Mesendoderm (in vitro differentiated cells): Measurements from ENCODE around the gene LIN7C.

Source experiments
- DNase-seq: peaks from one replicate; pipeline ENCODE4 v3.0.0; 2013
- H2AK5ac ChIP-seq: 2 replicates; pipeline ENCODE4 v1.6.1; 2013; ENCODE audit warnings: low read length, inconsistent platforms
- H2BK120ac ChIP-seq: 2 replicates; pipeline ENCODE4 v1.6.1; 2013; ENCODE audit warnings: low read depth, mild to moderate bottlenecking, low read length, moderate library complexity, mixed read lengths
- H2BK15ac ChIP-seq: replicated peaks from 2 replicates; pipeline ENCODE4 v1.6.1; 2013; ENCODE audit warnings: low read depth, mild to moderate bottlenecking, moderate library complexity
- H2BK5ac ChIP-seq: 2 replicates; pipeline ENCODE4 v1.6.1; 2013; ENCODE audit warnings: low read length, inconsistent platforms
- H3K18ac ChIP-seq: 2 replicates; pipeline ENCODE4 v1.6.1; 2013; ENCODE audit warnings: mild to moderate bottlenecking, low read length, mixed read lengths
- H3K23ac ChIP-seq: one replicate; pipeline ENCODE4 v1.6.1; 2013; ENCODE audit warnings: low read length
- H3K27ac ChIP-seq: 2 replicates; pipeline ENCODE4 v1.5.1; 2013; ENCODE audit warnings: low read depth, mild to moderate bottlenecking, inconsistent platforms, low read length, moderate library complexity
- H3K27me3 ChIP-seq: 2 replicates; pipeline ENCODE4 v1.6.1; 2013; ENCODE audit warnings: low read length, control low read depth, mild to moderate bottlenecking, inconsistent platforms; ENCODE audit not compliant: insufficient read depth, poor library complexity
- H3K36me3 ChIP-seq: 2 replicates; pipeline ENCODE4 v1.6.1; 2013; ENCODE audit warnings: low read length, inconsistent platforms; ENCODE audit not compliant: control insufficient read depth, insufficient read depth
- H3K4ac ChIP-seq: one replicate; pipeline ENCODE4 v1.6.1; 2013; ENCODE audit warnings: low read depth, mild to moderate bottlenecking, low read length, moderate library complexity
- H3K4me1 ChIP-seq: 2 replicates; pipeline ENCODE4 v1.6.1; 2013; ENCODE audit warnings: low read depth, low read length, inconsistent platforms; ENCODE audit not compliant: control insufficient read depth
- H3K4me2 ChIP-seq: 2 replicates; pipeline ENCODE4 v1.6.1; 2013; ENCODE audit warnings: low read length
- H3K4me3 ChIP-seq: 2 replicates; pipeline ENCODE4 v1.5.1; 2013; ENCODE audit warnings: mild to moderate bottlenecking, low read length
- H3K56ac ChIP-seq: one replicate; pipeline ENCODE4 v1.6.1; 2013; ENCODE audit warnings: low read length
- H3K79me1 ChIP-seq: 2 replicates; pipeline ENCODE4 v1.6.1; 2013; ENCODE audit warnings: low read length, inconsistent platforms
- H3K79me2 ChIP-seq: 2 replicates; pipeline ENCODE4 v1.6.1; 2013; ENCODE audit warnings: mild to moderate bottlenecking, low read length; ENCODE audit not compliant: control insufficient read depth, insufficient read depth
- H3K9ac ChIP-seq: 2 replicates; pipeline ENCODE4 v1.6.1; 2013; ENCODE audit warnings: low read length, inconsistent platforms
- H4K5ac ChIP-seq: one replicate; pipeline ENCODE4 v1.6.1; 2013; ENCODE audit warnings: low read length
- H4K8ac ChIP-seq: one replicate; pipeline ENCODE4 v1.6.1; 2013; ENCODE audit warnings: low read depth, mild to moderate bottlenecking, control low read depth, low read length, moderate library complexity
- WGBS: extraction: QIAGEN DNeasy Blood & Tissue Kit; methylation state at CpG from one replicate; pipeline ENCODE4 v1.1.7; 2013; ENCODE audit warnings: low lambda C conversion rate, missing lambda C conversion rate; ENCODE audit not compliant: insufficient coverage; ENCODE audit errors: extremely low coverage; 5-methylcytosine and 5-hydroxymethylcytosine counted together

Gene LIN7C

GRCh38 chr11:27468209-27468994 is 38.2 kb downstream of the LIN7C start:
- H3K4me1 ChIP-seq: peaks cover 4% of the 10 kb centered on the region
- no peak overlapping the region for H3K4me2 ChIP-seq
- no peak overlapping the region for H3K23ac ChIP-seq
- no peak overlapping the region for H3K4ac ChIP-seq
- no CpG with 5 or more reads among the region's 5 CpGs for WGBS
- no peak overlapping the region for H3K27ac ChIP-seq
- H3K4me3 ChIP-seq: no peak overlapping the region
- no peaks in the 10 kb centered on the region for H3K27me3 ChIP-seq
- no peak overlapping the region for H4K8ac ChIP-seq
- no peak overlapping the region for H2BK5ac ChIP-seq
- H3K36me3 ChIP-seq: no peaks in the 10 kb centered on the region
- no peak overlapping the region for H2BK120ac ChIP-seq
- no peak overlapping the region for H2AK5ac ChIP-seq
- no peak for DNase-seq
- no peak overlapping the region for H4K5ac ChIP-seq
- H3K9ac ChIP-seq: no peak overlapping the region
- no peak overlapping the region for H3K18ac ChIP-seq
- peaks cover 44% of the 10 kb centered on the region for H3K79me2 ChIP-seq
- peaks cover 13% of the 10 kb centered on the region for H3K79me1 ChIP-seq
- H3K56ac ChIP-seq: no peak overlapping the region
- H2BK15ac ChIP-seq: no peak overlapping the region

- WGBS: no CpG with 5 or more reads among the region's 13 CpGs
- Histone ChIP-seq H2BK5ac (no peak overlapping the region), H2BK120ac (no peak overlapping the region), H3K4me3 (no peak overlapping the region), H3K4me2 (no peak overlapping the region), H4K8ac (no peak overlapping the region), H3K56ac (no peak overlapping the region), H2AK5ac (no peak overlapping the region), H3K27ac (no peak overlapping the region), H3K27me3 (no peaks in the 10 kb centered on the region), H4K5ac (no peak overlapping the region), H3K4me1 (peaks cover 4% of the 10 kb centered on the region), H3K9ac (no peak overlapping the region), H3K36me3 (no peaks in the 10 kb centered on the region), H3K23ac (no peak overlapping the region), H2BK15ac (no peak overlapping the region), H3K18ac (no peak overlapping the region), H3K79me1 (peaks cover 14% of the 10 kb centered on the region), H3K79me2 (peaks cover 47% of the 10 kb centered on the region), H3K4ac (no peak overlapping the region)
- DNase-seq: no peak
Measured at GRCh38 chr11:27467181-27467913, 39.2 kb downstream of the LIN7C start.

- H3K9ac ChIP-seq: no peak overlapping the region
- no CpG with 5 or more reads among the region's 1 CpG for WGBS
- no peak overlapping the region for H4K5ac ChIP-seq
- H3K4me2 ChIP-seq: no peak overlapping the region
- peaks cover 4% of the 10 kb centered on the region for H3K4me1 ChIP-seq
- no peak overlapping the region for H3K23ac ChIP-seq
- no peak overlapping the region for H3K18ac ChIP-seq
- no peak overlapping the region for H3K4me3 ChIP-seq
- DNase-seq: no peak
- H2BK5ac ChIP-seq: no peak overlapping the region
- no peaks in the 10 kb centered on the region for H3K27me3 ChIP-seq
- H3K4ac ChIP-seq: no peak overlapping the region
- H2BK120ac ChIP-seq: no peak overlapping the region
- H3K36me3 ChIP-seq: no peaks in the 10 kb centered on the region
- H3K56ac ChIP-seq: no peak overlapping the region
- H3K79me1 ChIP-seq: peaks cover 13% of the 10 kb centered on the region
- H3K79me2 ChIP-seq: peaks cover 48% of the 10 kb centered on the region
- H4K8ac ChIP-seq: no peak overlapping the region
- H2AK5ac ChIP-seq: no peak overlapping the region
- no peak overlapping the region for H2BK15ac ChIP-seq
- no peak overlapping the region for H3K27ac ChIP-seq
Measured at GRCh38 chr11:27466363-27466762, 40.2 kb downstream of the LIN7C start.

- peaks cover 41% of the 10 kb centered on the region for H3K79me2 ChIP-seq
- peaks cover 8% of the 10 kb centered on the region for H3K79me1 ChIP-seq
- no peak overlapping the region for H3K23ac ChIP-seq
- no peak overlapping the region for H2AK5ac ChIP-seq
- H3K18ac ChIP-seq: no peak overlapping the region
- H3K56ac ChIP-seq: no peak overlapping the region
- no peak overlapping the region for H2BK15ac ChIP-seq
- H4K5ac ChIP-seq: no peak overlapping the region
- no CpG with 5 or more reads among the region's 3 CpGs for WGBS
- no peak overlapping the region for H2BK5ac ChIP-seq
- no peak overlapping the region for H4K8ac ChIP-seq
- H3K36me3 ChIP-seq: no peaks in the 10 kb centered on the region
- no peak overlapping the region for H2BK120ac ChIP-seq
- no peak overlapping the region for H3K9ac ChIP-seq
- no peak overlapping the region for H3K4ac ChIP-seq
- H3K27ac ChIP-seq: no peak overlapping the region
- peaks cover 4% of the 10 kb centered on the region for H3K4me1 ChIP-seq
- H3K4me2 ChIP-seq: no peak overlapping the region
- no peak overlapping the region for H3K4me3 ChIP-seq
- H3K27me3 ChIP-seq: no peaks in the 10 kb centered on the region
- no peak for DNase-seq
Measured at GRCh38 chr11:27465629-27466028, 40.9 kb downstream of the LIN7C start.

GRCh38 chr11:27464909-27465308 is 41.7 kb downstream of the LIN7C start:
- Histone ChIP-seq H2BK15ac (no peak overlapping the region), H4K8ac (no peak overlapping the region), H2BK5ac (no peak overlapping the region), H3K4ac (no peak overlapping the region), H3K4me1 (peaks cover 2% of the 10 kb centered on the region), H3K18ac (no peak overlapping the region), H3K79me2 (peaks cover 38% of the 10 kb centered on the region), H3K23ac (no peak overlapping the region), H3K79me1 (peaks cover 10% of the 10 kb centered on the region), H3K27me3 (no peaks in the 10 kb centered on the region), H4K5ac (no peak overlapping the region), H3K56ac (no peak overlapping the region), H3K27ac (no peak overlapping the region), H2BK120ac (no peak overlapping the region), H3K4me3 (no peak overlapping the region), H3K36me3 (no peaks in the 10 kb centered on the region), H3K9ac (no peak overlapping the region), H3K4me2 (no peak overlapping the region), H2AK5ac (no peak overlapping the region)
- WGBS: no CpG with 5 or more reads among the region's 2 CpGs
- DNase-seq: no peak
